Right lobe of liver (tissue), 6 donors: ENCODE data around the gene CAPN10. TPM values are rescaled to one million over a fixed set of nuclear protein-coding genes. Genes with fewer than 3 reads are reported as not detected.

Experiments
- ATAC-seq, 4 donors: fragments of 200-7000 bp; cut with Tn5 transposase; one replicate each; pipeline ENCODE4 v1.9.1; 2020; ENCODE audit warnings: mild to moderate bottlenecking in 4 of 4, moderate library complexity in 4 of 4
- DNase-seq, 3 donors: peaks; one replicate each; pipeline ENCODE4 v3.0.0-alpha.2; 2020
- H3K27ac ChIP-seq, 3 donors: fragments of 200-600 bp; one replicate each; pipeline ENCODE4 v1.8.0; 2022
- H3K27me3 ChIP-seq, 2 donors: fragments of 200-600 bp; one replicate each; pipeline ENCODE4 v1.8.0; 2022
- H3K36me3 ChIP-seq, 4 donors: fragments of 200-600 bp; sonication (generic) in 1 of 4; one replicate each; pipeline versions ENCODE4 v1.5.1 to v1.8.0; 2017 to 2022; ENCODE audit warnings: control low read depth in 1 of 4
- H3K4me1 ChIP-seq, 4 donors: fragments of 200-600 bp; sonication (generic) in 1 of 4; one replicate each; pipeline versions ENCODE4 v1.5.1 to v1.8.0; 2017 to 2022; ENCODE audit warnings: control low read depth in 1 of 4
- H3K4me3 ChIP-seq, 3 donors: fragments of 200-600 bp; one replicate each; pipeline ENCODE4 v1.8.0; 2022
- H3K9me3 ChIP-seq, 4 donors: fragments of 200-600 bp; sonication (generic) in 1 of 4; one replicate each; pipeline versions ENCODE4 v1.5.1 to v1.8.0; 2017 to 2022; ENCODE audit warnings: control low read depth in 1 of 4
- CTCF ChIP-seq, 4 donors: fragments of 200-600 bp in 3 of 4; fragments of 450-650 bp in 1 of 4; IDR thresholded peaks; one replicate each; pipeline versions ENCODE4 v1.5.1 to v1.8.0; 2016 to 2022; ENCODE audit warnings: antibody characterized with exemption in 4 of 4, mild to moderate bottlenecking in 2 of 4
- POLR2A ChIP-seq: fragments of 450-650 bp; IDR thresholded peaks from one replicate; pipeline ENCODE4 v1.6.1; 2017; ENCODE audit warnings: antibody characterized with exemption, mild to moderate bottlenecking
- WGBS: methylation state at CpG from one replicate; pipeline ENCODE4 v1.1.6; 2018; ENCODE audit warnings: low coverage, low lambda C conversion rate; ENCODE audit not compliant: insufficient coverage; ENCODE audit errors: missing lambda C conversion rate; 5-methylcytosine and 5-hydroxymethylcytosine counted together
- intact Hi-C, 2 donors: fragments of 100-400 bp; cut with DNase I; formaldehyde crosslinking; loops; one replicate each; pipeline versions ENCODE4 v1.11.2 to v1.14.1; 2022
- total RNA-seq, 6 experiments: library from RNA; depleted of rRNA in 2 of 6; stranded (reverse); fragments of >200 nt in 2 of 6; fragmentation: NEBNext Ultra II Directional in 3 of 6; extraction: Animal tissue kit (Norgen Biotek cat#: 25700) in 3 of 6; gene quantifications; one replicate each; pipeline versions ENCODE4 v1.1.0 to v1.2.4, GENCODE V29; 2016 to 2023
- donor health status: DM: no; HTN: yes; CAD: no.
- donor health status: DM: no; HTN: no; CAD: no.
- donor health status: DM: no; HTN: no; CAD: no.
- donor health status: DM: no; HTN: yes; CAD: no.
- donor health status: DM: no; HTN: yes; CAD: no.

The CAPN10 gene
- total RNA-seq, 6 experiments from 2014 or later: 7.2 to 13.8 (median 9.1) TPM

- H3K27me3 ChIP-seq: no peaks in the 10 kb centered on the region
- no peak for TF ChIP-seq POLR2A
- H3K9me3 ChIP-seq: no peaks in the 10 kb centered on the region
- peaks cover 0 to 29% (median 3%) of the 10 kb centered on the region in 4 donors for H3K36me3 ChIP-seq
- peak in 2 of 3 donors; percentile 18 to 50 for DNase-seq
- intact Hi-C loops: no loop called here
- no peak overlapping the region for H3K27ac ChIP-seq
- WGBS: 92% methylated on average over 2 of the region's 37 CpGs
- H3K4me3 ChIP-seq: no peak overlapping the region
- no peak for ATAC-seq
- H3K4me1 ChIP-seq: peaks cover 0 to 19% (median 3%) of the 10 kb centered on the region in 4 donors
Observed at GRCh38 chr2:240573516-240574385, 12.8 kb upstream of the CAPN10 start.

GRCh38 chr2:240574386-240575100 lies 12.0 kb upstream of the CAPN10 start:
- intact Hi-C loops: no loop called here
- Histone ChIP-seq H3K27ac (no peak overlapping the region), H3K4me1 (peaks cover 0 to 20% (median 5%) of the 10 kb centered on the region in 4 donors), H3K27me3 (no peaks in the 10 kb centered on the region), H3K9me3 (no peaks in the 10 kb centered on the region), H3K4me3 (no peak overlapping the region), H3K36me3 (peaks cover 0 to 29% (median 3%) of the 10 kb centered on the region in 4 donors)
- TF ChIP-seq POLR2A (no peak), CTCF (IDR thresholded peaks at IDR 0.05) (no peak)
- peak in 2 of 3 donors; percentile 22 to 54 for DNase-seq
- 84% methylated on average over 5 of the region's 21 CpGs for WGBS
- no peak for ATAC-seq

GRCh38 chr2:240575101-240575965 lies 11.2 kb upstream of the CAPN10 start:
- H3K9me3 ChIP-seq: no peaks in the 10 kb centered on the region
- ATAC-seq (no peak), DNase-seq (peak in 2 of 3 donors; percentile 19 to 50)
- H3K36me3 ChIP-seq: peaks cover 0 to 29% (median 3%) of the 10 kb centered on the region in 4 donors
- no peak overlapping the region for H3K27ac ChIP-seq
- H3K27me3 ChIP-seq: no peaks in the 10 kb centered on the region
- intact Hi-C loops: no loop called here
- 40% methylated on average over 2 of the region's 23 CpGs for WGBS
- peaks cover 0 to 21% (median 7%) of the 10 kb centered on the region in 4 donors for H3K4me1 ChIP-seq
- TF ChIP-seq CTCF (IDR thresholded peaks at IDR 0.05) (no peak), POLR2A (no peak)
- no peak overlapping the region for H3K4me3 ChIP-seq

- TF ChIP-seq CTCF (IDR thresholded peaks at IDR 0.05) (no peak), POLR2A (no peak)
- WGBS: 100% methylated on average over 1 of the region's 6 CpGs
- no peak for ATAC-seq
- no peak for DNase-seq
- peaks cover 0 to 23% (median 11%) of the 10 kb centered on the region in 4 donors for H3K4me1 ChIP-seq
- no peak overlapping the region for H3K27ac ChIP-seq
- H3K27me3 ChIP-seq: no peaks in the 10 kb centered on the region
- H3K4me3 ChIP-seq: no peak overlapping the region
- H3K9me3 ChIP-seq: no peaks in the 10 kb centered on the region
- peaks cover 0 to 29% (median 3%) of the 10 kb centered on the region in 4 donors for H3K36me3 ChIP-seq
- intact Hi-C loops: no loop called here
Observed at GRCh38 chr2:240576036-240576435, 10.5 kb upstream of the CAPN10 start.
